IMR-90 (cell line): ENCODE results near the gene DLL4. TPM values are rescaled to one million over a fixed set of nuclear protein-coding genes. Genes with fewer than 3 reads are reported as not detected.

Experiments used
- ATAC-seq: fragments of 200-7000 bp; cut with Tn5 transposase; 2 replicates; pipeline ENCODE4 v1.9.1; 2020; ENCODE audit warnings: low read depth, mild to moderate bottlenecking, moderate library complexity
- BruUV-seq: library from RNA; stranded (reverse); fragments of 400-500 nt; replicated peaks from 2 replicates; lab custom pipeline; 2021; lab: Mats Ljungman, UMichigan
- CTCF ChIA-PET: fragments of 300-600 bp; formaldehyde crosslinking; extraction: SDS; loops from one replicate; lab custom pipeline; 2021; ENCODE audit warnings: antibody characterized with exemption; lab: Yijun Ruan, JAX
- POLR2A ChIA-PET: fragments of 300-600 bp; sonication (Branson Sonifier 250); formaldehyde crosslinking; loops from one replicate; lab custom pipeline; 2022; ENCODE audit warnings: antibody characterized with exemption; ENCODE audit not compliant: unreplicated experiment; lab: Charles Lee
- DNase-seq: peaks from one replicate; pipeline ENCODE4 v3.0.0; 2013
- H2AFZ ChIP-seq: replicated peaks from 2 replicates; pipeline ENCODE3; 2013; ENCODE audit warnings: low read length, mild to moderate bottlenecking; ENCODE audit not compliant: poor library complexity
- H2AK5ac ChIP-seq: 2 replicates; pipeline ENCODE4 v1.6.1; 2013; ENCODE audit warnings: low read depth, low read length, inconsistent platforms
- H2AK9ac ChIP-seq: replicated peaks from 2 replicates; pipeline ENCODE3; 2013; ENCODE audit warnings: mild to moderate bottlenecking, low read depth, low read length, moderate library complexity; ENCODE audit not compliant: poor library complexity
- H2BK120ac ChIP-seq: 2 replicates; pipeline ENCODE4 v1.6.1; 2013; ENCODE audit warnings: low read depth, low read length, inconsistent platforms
- H2BK15ac ChIP-seq: 3 replicates; pipeline ENCODE4 v1.6.1; 2013; ENCODE audit warnings: low read depth, low read length, inconsistent platforms
- H2BK20ac ChIP-seq: 2 replicates; pipeline ENCODE4 v1.6.1; 2013; ENCODE audit warnings: low read depth, mild to moderate bottlenecking, inconsistent platforms, low read length, moderate library complexity
- H2BK5ac ChIP-seq: 2 replicates; pipeline ENCODE4 v1.6.1; 2013; ENCODE audit warnings: mild to moderate bottlenecking, low read depth, low read length, inconsistent platforms; ENCODE audit not compliant: poor library complexity, severe bottlenecking
- H3K14ac ChIP-seq: replicated peaks from 2 replicates; pipeline ENCODE4 v1.6.1; 2013; ENCODE audit warnings: low read depth, low read length, inconsistent platforms
- H3K18ac ChIP-seq: 2 replicates; pipeline ENCODE4 v1.6.1; 2013; ENCODE audit warnings: low read depth, low read length, control low read depth
- H3K23ac ChIP-seq: 2 replicates; pipeline ENCODE4 v1.6.1; 2013; ENCODE audit warnings: low read depth, low read length, inconsistent platforms
- H3K27ac ChIP-seq: 2 replicates; pipeline ENCODE4 v1.5.1; 2013; ENCODE audit warnings: mild to moderate bottlenecking, control low read depth, low read length; ENCODE audit not compliant: insufficient read depth
- H3K27me3 ChIP-seq: 2 replicates; pipeline ENCODE4 v1.6.1; 2013; ENCODE audit warnings: low read length; ENCODE audit not compliant: control insufficient read depth, insufficient read depth
- H3K36me3 ChIP-seq: 2 replicates; pipeline ENCODE4 v1.6.1; 2013; ENCODE audit warnings: low read length, mixed read lengths; ENCODE audit not compliant: control insufficient read depth, insufficient read depth
- H3K4ac ChIP-seq: 2 replicates; pipeline ENCODE4 v1.6.1; 2013; ENCODE audit warnings: low read depth, low read length, inconsistent platforms
- H3K4me1 ChIP-seq: 2 replicates; pipeline ENCODE4 v1.6.1; 2013; ENCODE audit warnings: low read length, mixed read lengths; ENCODE audit not compliant: control insufficient read depth, insufficient read depth
- H3K4me2 ChIP-seq: 2 replicates; pipeline ENCODE4 v1.6.1; 2013; ENCODE audit warnings: low read depth, mild to moderate bottlenecking, control low read depth, low read length, moderate library complexity
- H3K4me3 ChIP-seq: 2 replicates; pipeline ENCODE4 v1.5.1; 2013; ENCODE audit warnings: low read depth, mild to moderate bottlenecking, control low read depth, low read length, moderate library complexity; ENCODE audit not compliant: insufficient read depth
- H3K56ac ChIP-seq: 2 replicates; pipeline ENCODE4 v1.6.1; 2013; ENCODE audit warnings: low read length, inconsistent platforms; ENCODE audit not compliant: insufficient read depth; ENCODE audit errors: extremely low read depth
- H3K79me1 ChIP-seq, 2 experiments: 2 replicates each; pipeline ENCODE4 v1.6.1; 2013; ENCODE audit warnings: low read length in 2 of 2, inconsistent platforms in 1 of 2, low read depth in 1 of 2
- H3K9ac ChIP-seq: 2 replicates; pipeline ENCODE4 v1.6.1; 2013; ENCODE audit warnings: low read depth, low read length, control low read depth
- H3K9me1 ChIP-seq: 2 replicates; pipeline ENCODE4 v1.6.1; 2013; ENCODE audit warnings: low read length, inconsistent platforms; ENCODE audit not compliant: insufficient read depth
- H3K9me3 ChIP-seq: 2 replicates; pipeline ENCODE4 v1.6.1; 2013; ENCODE audit warnings: low read length; ENCODE audit not compliant: control insufficient read depth, insufficient read depth
- H4K20me1 ChIP-seq: 2 replicates; pipeline ENCODE4 v1.6.1; 2013; ENCODE audit warnings: low read length, inconsistent platforms; ENCODE audit not compliant: insufficient read depth
- H4K5ac ChIP-seq: 2 replicates; pipeline ENCODE4 v1.6.1; 2013; ENCODE audit warnings: mild to moderate bottlenecking, low read depth, low read length, control low read depth
- H4K8ac ChIP-seq, 2 experiments: 2 replicates each; pipeline ENCODE4 v1.6.1; 2013; ENCODE audit warnings: low read depth in 2 of 2, low read length in 2 of 2, control low read depth in 1 of 2, inconsistent platforms in 1 of 2
- H4K91ac ChIP-seq: 2 replicates; pipeline ENCODE4 v1.6.1; 2013; ENCODE audit warnings: low read depth, low read length, inconsistent platforms; ENCODE audit not compliant: insufficient read depth
- BHLHE40 ChIP-seq: fragments of 150-350 bp; IDR thresholded peaks from 2 replicates; pipeline ENCODE4 v1.6.1; 2016; ENCODE audit warnings: mild to moderate bottlenecking, low read depth, low read length
- CHD1 ChIP-seq: IDR thresholded peaks from 2 replicates; pipeline ENCODE4 v1.6.1; 2012; ENCODE audit warnings: low read depth, low read length, improper control_type of control experiment
- FOS ChIP-seq: fragments of 150-350 bp; IDR thresholded peaks from 2 replicates; pipeline ENCODE4 v1.6.1; 2016; ENCODE audit warnings: low read depth, low read length
- MAZ ChIP-seq: IDR thresholded peaks from 2 replicates; pipeline ENCODE4 v1.6.1; 2012; ENCODE audit warnings: low read depth, mild to moderate bottlenecking, low read length, improper control_type of control experiment, moderate library complexity, borderline replicate concordance
- NFE2L2 ChIP-seq: fragments of 150-350 bp; IDR thresholded peaks from 2 replicates; pipeline ENCODE4 v1.6.1; 2016; ENCODE audit warnings: low read depth, mild to moderate bottlenecking, low read length
- POLR2A ChIP-seq: IDR thresholded peaks from 2 replicates; pipeline ENCODE4 v1.6.1; 2012; ENCODE audit warnings: mild to moderate bottlenecking, low read depth, low read length
- RCOR1 ChIP-seq: IDR thresholded peaks from 2 replicates; pipeline ENCODE4 v1.6.1; 2012; ENCODE audit warnings: mild to moderate bottlenecking, low read length, improper control_type of control experiment; ENCODE audit not compliant: insufficient replicate concordance
- RFX5 ChIP-seq: IDR thresholded peaks from 2 replicates; pipeline ENCODE4 v1.8.0; 2012; ENCODE audit warnings: low read depth, mild to moderate bottlenecking, low read length, moderate library complexity
- USF2 ChIP-seq: fragments of 150-350 bp; IDR thresholded peaks from 2 replicates; pipeline ENCODE4 v1.6.1; 2017; ENCODE audit warnings: mild to moderate bottlenecking, antibody characterized with exemption, low read length, low read depth
- WGBS, 2 experiments: methylation state at CpG; one replicate each; pipeline versions ENCODE4 v1.1.5 to v1.1.7; 2013; ENCODE audit warnings: missing lambda C conversion rate in 2 of 2; ENCODE audit not compliant: insufficient read length in 1 of 2; ENCODE audit errors: extremely low coverage in 2 of 2; 5-methylcytosine and 5-hydroxymethylcytosine counted together
- dilution Hi-C: fragments of 300-500 bp; cut with HindIII; formaldehyde crosslinking; loops from one replicate; pipeline ENCODE4 v1.14.3; 2018; ENCODE audit warnings: low sequenced_read_pairs; ENCODE audit not compliant: unreplicated experiment
- in situ Hi-C: fragments of 300-500 bp; cut with MboI; formaldehyde crosslinking; loops from 3 replicates; pipeline ENCODE4 v1.14.3; 2019; ENCODE audit warnings: low sequenced_read_pairs, inconsistent platforms, mixed read lengths
- intact Hi-C: fragments of 100-400 bp; cut with micrococcal nuclease; formaldehyde crosslinking; loops from 2 replicates; pipeline ENCODE4 v1.10.0; 2022
- polyA plus RNA-seq, 3 experiments: library from polyadenylated mRNA; depleted of rRNA; stranded (reverse); fragments of >200 nt; gene quantifications; 2 replicates each; pipeline ENCODE4 v1.2.3, GENCODE V29; 2012; ENCODE audit warnings: low replicate concordance in 1 of 3
- total RNA-seq: library from RNA; depleted of rRNA; stranded (reverse); fragments of >200 nt; gene quantifications from 2 replicates; pipeline ENCODE4 v1.2.3, GENCODE V29; 2012
- TF ChIP-seq, protein P1 (sequence below): fragments of 150-350 bp; IDR thresholded peaks from 2 replicates; pipeline ENCODE4 v1.6.1; 2016; ENCODE audit warnings: low read depth, mild to moderate bottlenecking, low read length, moderate library complexity, borderline replicate concordance

DLL4 gene
- total and polyA plus RNA-seq, 2 of the 4 experiments (the other 2 are of a cell fraction): 1.8 to 3.4 TPM

DNA sequence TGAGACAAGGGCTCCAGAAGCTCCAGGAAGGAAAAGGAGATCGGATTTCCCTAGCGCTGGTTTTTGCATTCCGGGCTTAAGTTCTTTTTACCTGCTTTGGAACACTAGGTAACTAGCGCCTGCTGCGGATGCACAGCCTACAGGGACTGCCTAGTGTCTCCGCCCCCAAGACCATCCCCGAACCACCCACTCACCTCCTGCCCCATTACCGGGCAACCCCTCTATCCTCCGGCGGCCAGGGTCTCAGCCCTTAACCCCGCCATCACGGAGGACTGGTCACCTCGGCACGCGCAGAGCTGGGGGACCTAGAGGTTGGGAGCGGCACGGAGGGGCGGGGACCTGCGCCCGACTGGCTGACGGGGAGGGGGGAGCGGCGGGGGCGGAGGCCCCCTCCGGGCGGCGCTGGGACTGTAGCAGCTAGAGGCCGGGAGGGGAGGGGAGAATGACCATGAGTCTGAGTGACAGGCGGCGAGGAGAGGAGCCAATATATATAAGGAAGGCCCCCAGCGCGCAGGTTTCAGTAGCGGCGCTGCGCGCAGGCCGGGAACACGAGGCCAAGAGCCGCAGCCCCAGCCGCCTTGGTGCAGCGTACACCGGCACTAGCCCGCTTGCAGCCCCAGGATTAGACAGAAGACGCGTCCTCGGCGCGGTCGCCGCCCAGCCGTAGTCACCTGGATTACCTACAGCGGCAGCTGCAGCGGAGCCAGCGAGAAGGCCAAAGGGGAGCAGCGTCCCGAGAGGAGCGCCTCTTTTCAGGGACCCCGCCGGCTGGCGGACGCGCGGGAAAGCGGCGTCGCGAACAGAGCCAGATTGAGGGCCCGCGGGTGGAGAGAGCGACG, at the start of gene DLL4 (continued):
- no peak for TF ChIP-seq USF2

GRCh38 chr15:40879609-40880008, 49.5 kb upstream of the DLL4 start:
- H3K9me3 ChIP-seq: peaks cover 3% of the 10 kb centered on the region; the same call in 1 of the 2 replicates
- no peak overlapping the region for H2AFZ ChIP-seq
- TF ChIP-seq RCOR1 (no peak), POLR2A (no peak), NFE2L2 (no peak), BHLHE40 (no peak), MAZ (no peak), CHD1 (no peak), FOS (no peak), RFX5 (no peak)
- TF ChIP-seq, protein P1, sequence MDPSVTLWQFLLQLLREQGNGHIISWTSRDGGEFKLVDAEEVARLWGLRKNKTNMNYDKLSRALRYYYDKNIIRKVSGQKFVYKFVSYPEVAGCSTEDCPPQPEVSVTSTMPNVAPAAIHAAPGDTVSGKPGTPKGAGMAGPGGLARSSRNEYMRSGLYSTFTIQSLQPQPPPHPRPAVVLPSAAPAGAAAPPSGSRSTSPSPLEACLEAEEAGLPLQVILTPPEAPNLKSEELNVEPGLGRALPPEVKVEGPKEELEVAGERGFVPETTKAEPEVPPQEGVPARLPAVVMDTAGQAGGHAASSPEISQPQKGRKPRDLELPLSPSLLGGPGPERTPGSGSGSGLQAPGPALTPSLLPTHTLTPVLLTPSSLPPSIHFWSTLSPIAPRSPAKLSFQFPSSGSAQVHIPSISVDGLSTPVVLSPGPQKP: no peak
- no peak overlapping the region for H4K8ac ChIP-seq
- H3K14ac ChIP-seq: no peak overlapping the region
- intact Hi-C loops: no loop called here
- no peak overlapping the region for H4K5ac ChIP-seq
- no peaks in the 10 kb centered on the region for H3K27me3 ChIP-seq
- no TSS peak for BruUV-seq
- H2AK9ac ChIP-seq: no peak overlapping the region
- H3K23ac ChIP-seq: no peak overlapping the region
- no peaks in the 10 kb centered on the region for H3K36me3 ChIP-seq
- DNase-seq (no peak), ATAC-seq (no peak)
- in situ Hi-C loops: no loop called here
- no peak overlapping the region for H3K9ac ChIP-seq
- no peak overlapping the region for H3K18ac ChIP-seq
- H4K91ac ChIP-seq: no peak overlapping the region
- no peak overlapping the region for H2BK15ac ChIP-seq
- H2AK5ac ChIP-seq: no peak overlapping the region
- no peak overlapping the region for H3K56ac ChIP-seq
- H3K79me1 ChIP-seq: no peaks in the 10 kb centered on the region
- no peaks in the 10 kb centered on the region for H3K9me1 ChIP-seq
- no peaks in the 10 kb centered on the region for H3K4me1 ChIP-seq
- WGBS, 2 experiments: no CpG with 5 or more reads among the region's 6 CpGs
- H3K4me3 ChIP-seq: no peak overlapping the region
- no peak overlapping the region for H2BK120ac ChIP-seq
- CTCF ChIA-PET: interaction anchor here (1.8 kb wide), 1 partner anchor 21 kb away, joined by 7 read pairs; no protein-coding TSS in a partner anchor
- H3K27ac ChIP-seq: no peak overlapping the region
- no peak overlapping the region for H3K4ac ChIP-seq
- no peak overlapping the region for H2BK20ac ChIP-seq
- POLR2A ChIA-PET: no interaction called here
- dilution Hi-C loops: no loop called here
- no peak overlapping the region for H2BK5ac ChIP-seq
- H4K20me1 ChIP-seq: no peaks in the 10 kb centered on the region
- no peak overlapping the region for H3K4me2 ChIP-seq
